Aorta (tissue), 5 donors: ENCODE data around the gene TRIM47. TPM values are rescaled to one million over a fixed set of nuclear protein-coding genes. Genes with fewer than 3 reads are reported as not detected.

Experiments used
- ATAC-seq: fragments of 200-7000 bp; cut with Tn5 transposase; one replicate; pipeline ENCODE4 v1.9.1; 2022; ENCODE audit warnings: moderate library complexity; ENCODE audit not compliant: low FRiP score
- DNase-seq, 2 donors: peaks; one replicate each; pipeline ENCODE4 v3.0.0-alpha.2; 2020
- H3K27ac ChIP-seq, 2 donors: one replicate each; pipeline ENCODE4 v1.5.1; 2013; ENCODE audit warnings: low read length in 2 of 2, mild to moderate bottlenecking in 2 of 2, moderate library complexity in 2 of 2, control low read depth in 1 of 2, inconsistent platforms in 1 of 2, low read depth in 1 of 2
- H3K27me3 ChIP-seq, 2 donors: one replicate each; pipeline ENCODE4 v1.6.1; 2013; ENCODE audit warnings: control low read depth in 1 of 2, low read length in 1 of 2, mild to moderate bottlenecking in 1 of 2, moderate library complexity in 1 of 2; ENCODE audit not compliant: insufficient read depth in 2 of 2, control insufficient read depth in 1 of 2
- H3K36me3 ChIP-seq, 2 donors: one replicate each; pipeline ENCODE4 v1.6.1; 2013; ENCODE audit warnings: control low read depth in 1 of 2, low read length in 1 of 2, mild to moderate bottlenecking in 1 of 2; ENCODE audit not compliant: insufficient read depth in 2 of 2, control insufficient read depth in 1 of 2
- H3K4me1 ChIP-seq, 2 donors: one replicate each; pipeline ENCODE4 v1.6.1; 2013; ENCODE audit warnings: low read length in 2 of 2, control low read depth in 1 of 2, mild to moderate bottlenecking in 1 of 2, moderate library complexity in 1 of 2; ENCODE audit not compliant: insufficient read depth in 2 of 2, control insufficient read depth in 1 of 2
- H3K4me3 ChIP-seq, 2 donors: one replicate each; pipeline ENCODE4 v1.5.1; 2013; ENCODE audit warnings: low read length in 2 of 2, control low read depth in 1 of 2, mild to moderate bottlenecking in 1 of 2
- H3K9me3 ChIP-seq: one replicate; pipeline ENCODE4 v1.6.1; 2013; ENCODE audit warnings: mild to moderate bottlenecking, low read length; ENCODE audit not compliant: control insufficient read depth
- WGBS, 2 donors: extraction: QIAGEN DNeasy Blood & Tissue Kit; methylation state at CpG; one replicate each; pipeline ENCODE4 v1.1.7; 2013; 5-methylcytosine and 5-hydroxymethylcytosine counted together
- intact Hi-C, 2 donors: fragments of 100-400 bp; cut with DNase I; formaldehyde crosslinking; loops; one replicate each; pipeline versions ENCODE4 v1.14.2 to v1.15.0; 2022
- polyA plus RNA-seq, 2 donors: library from polyadenylated mRNA; stranded (reverse); fragments of 200-250 nt; gene quantifications; one replicate each; pipeline ENCODE4 v1.2.3, GENCODE V29; 2013
- total RNA-seq, 2 donors: library from RNA; stranded (reverse); fragmentation: NEBNext Ultra II Directional; extraction: Animal tissue kit (Norgen Biotek cat#: 25700); gene quantifications; one replicate each; pipeline ENCODE4 v1.2.1, GENCODE V29; 2021
- donor health status: healthy with polysubstance abuse.
- donor health status: Bipolar disorder and iron deficiency.
- donor health status: DM: no; HTN: no; CAD: no.
- donor health status: DM: no; HTN: no; CAD: no.
- donor health status: DM: yes; HTN: yes; CAD: no.

The TRIM47 gene
- total and polyA plus RNA-seq, 4 donors: 15.7 to 88.5 (median 43.7) TPM

DNA sequence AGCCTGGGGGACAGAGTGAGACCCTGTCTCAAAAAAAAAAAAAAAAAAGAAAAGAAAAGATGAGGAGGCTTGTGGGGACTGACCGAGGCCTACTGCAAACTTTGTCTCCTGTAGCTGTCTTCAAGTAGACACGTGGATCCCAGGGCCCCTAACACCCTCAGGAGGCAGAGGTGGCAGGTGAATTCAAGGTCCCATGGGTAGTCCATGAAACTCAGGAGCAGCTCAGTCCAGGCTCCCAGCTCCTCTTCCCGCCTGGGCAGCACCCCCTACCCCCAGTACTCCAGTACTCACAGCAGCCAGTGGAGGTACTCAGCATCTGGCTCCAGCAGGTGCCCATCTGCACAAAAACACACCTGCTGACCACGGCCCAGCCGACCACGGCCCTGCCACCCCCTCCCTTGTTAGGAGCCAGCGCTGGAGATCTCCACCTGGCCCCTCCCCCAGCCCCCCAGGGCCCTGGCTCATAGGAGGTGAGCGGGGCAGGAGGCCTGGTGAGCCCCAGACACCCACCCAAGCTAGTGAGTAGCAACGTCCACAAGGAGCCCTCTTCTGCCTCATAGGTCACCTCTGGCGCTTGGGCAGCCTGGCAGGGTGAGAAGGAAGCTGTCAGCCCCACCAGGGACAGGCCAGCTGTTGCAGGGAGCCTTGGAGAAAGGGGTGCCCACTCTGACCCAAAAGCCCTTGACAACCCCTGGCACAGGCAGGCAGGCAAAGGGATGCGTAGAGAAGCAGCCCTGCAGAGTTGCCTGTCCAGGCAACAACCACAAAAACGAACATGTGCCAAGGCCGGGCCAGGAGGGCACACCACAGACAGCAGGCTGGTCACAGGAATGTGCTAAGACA, 22.5 kb upstream of the TRIM47 start:
- peaks cover 0 to 3% of the 10 kb centered on the region in 2 donors for H3K36me3 ChIP-seq
- no peak overlapping the region for H3K27ac ChIP-seq
- no peak for ATAC-seq
- no peak overlapping the region for H3K4me3 ChIP-seq
- peak in 1 of 2 donors; percentile 43 for DNase-seq
- 83 to 84% methylated on average over 12 to 13 of the region's 13 CpGs for WGBS, 2 donors
- no peaks in the 10 kb centered on the region for H3K4me1 ChIP-seq
- no peaks in the 10 kb centered on the region for H3K27me3 ChIP-seq
- H3K9me3 ChIP-seq: no peaks in the 10 kb centered on the region
- intact Hi-C loops: no loop called here

DNA sequence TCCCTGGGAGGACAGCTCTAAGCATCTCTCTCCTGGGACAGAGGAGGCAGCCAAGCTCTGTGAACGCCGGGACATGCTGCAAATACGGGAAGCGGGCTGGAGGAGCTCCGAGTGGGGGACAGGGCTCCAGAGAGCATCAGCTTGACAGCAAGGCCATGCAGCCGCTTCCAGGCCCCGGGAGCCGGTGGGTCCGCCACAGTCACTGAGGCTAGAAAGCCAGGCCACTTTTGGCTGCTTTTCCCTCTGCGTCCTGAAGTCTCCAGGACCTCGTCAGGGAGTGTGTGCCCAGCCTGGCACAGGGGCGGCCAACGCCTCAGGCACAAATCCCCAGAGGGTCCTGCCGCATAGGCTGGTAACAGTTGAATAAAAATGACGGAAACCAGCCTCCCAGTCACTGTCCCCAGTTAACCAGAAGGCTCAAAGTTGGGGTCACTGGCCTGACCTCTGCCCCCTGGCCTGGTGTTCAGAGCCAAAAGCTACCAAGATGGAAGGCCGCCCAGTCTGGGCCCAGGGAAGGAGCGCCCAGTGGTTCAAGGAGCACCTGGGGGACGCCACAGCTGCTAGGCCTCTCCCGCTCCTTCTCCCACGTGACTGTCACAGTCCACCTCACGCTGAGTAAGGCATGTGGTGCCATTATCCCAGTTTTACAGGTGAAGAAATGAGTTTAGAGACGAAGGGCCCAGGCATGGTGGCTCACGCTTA, 21.5 kb upstream of the TRIM47 start:
- no peaks in the 10 kb centered on the region for H3K9me3 ChIP-seq
- H3K4me1 ChIP-seq: no peaks in the 10 kb centered on the region
- no peak for ATAC-seq
- H3K27me3 ChIP-seq: no peaks in the 10 kb centered on the region
- peak in 1 of 2 donors; percentile 41 for DNase-seq
- H3K36me3 ChIP-seq: peaks cover 0 to 3% of the 10 kb centered on the region in 2 donors
- intact Hi-C loops: no loop called here
- H3K4me3 ChIP-seq: no peak overlapping the region
- no peak overlapping the region for H3K27ac ChIP-seq
- WGBS, 2 donors: 84% methylated on average over 23 of the region's 23 CpGs

GRCh38 chr17:75899353-75899752, 21.0 kb upstream of the TRIM47 start:
- peak in 1 of 2 donors; percentile 44 for DNase-seq
- 86 to 88% methylated on average over 13 of the region's 13 CpGs for WGBS, 2 donors
- no peak for ATAC-seq
- Histone ChIP-seq H3K4me1 (no peaks in the 10 kb centered on the region), H3K4me3 (no peak overlapping the region), H3K27me3 (no peaks in the 10 kb centered on the region), H3K27ac (no peak overlapping the region), H3K36me3 (peaks cover 0 to 3% of the 10 kb centered on the region in 2 donors), H3K9me3 (no peaks in the 10 kb centered on the region)
- intact Hi-C loops: no loop called here

- WGBS, 2 donors: 92 to 94% methylated on average over 16 of the region's 16 CpGs
- DNase-seq: peak in 1 of 2 donors; percentile 45
- intact Hi-C loops: no loop called here
These were observed 20.4 kb upstream of the TRIM47 start for GRCh38 chr17:75898791-75899190.

DNA sequence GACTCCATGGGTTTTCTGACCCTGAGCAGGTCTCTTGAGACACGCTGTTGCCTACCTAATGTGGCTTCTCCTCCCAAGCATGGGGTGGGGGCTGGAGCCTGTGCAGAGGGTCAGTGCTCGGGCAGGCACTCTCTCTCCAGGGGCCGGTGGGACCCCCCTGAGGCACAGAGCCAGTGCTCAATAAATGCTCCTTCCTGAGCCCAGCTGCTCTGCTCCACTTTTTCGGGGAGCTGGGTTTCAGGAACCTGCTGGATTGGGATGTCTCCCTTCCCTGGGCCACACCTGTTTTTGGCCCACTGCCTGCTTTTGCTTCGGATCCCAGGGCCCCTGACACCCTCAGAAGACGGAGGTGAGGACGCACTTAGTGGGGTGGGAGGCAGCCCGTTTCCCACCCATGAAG, 19.7 kb upstream of the TRIM47 start:
- Histone ChIP-seq H3K27ac (no peak overlapping the region), H3K27me3 (no peaks in the 10 kb centered on the region), H3K9me3 (no peaks in the 10 kb centered on the region), H3K4me3 (no peak overlapping the region), H3K36me3 (peaks cover 0 to 3% of the 10 kb centered on the region in 2 donors), H3K4me1 (no peaks in the 10 kb centered on the region)
- WGBS, 2 donors: 86% methylated on average over 8 of the region's 8 CpGs
- ATAC-seq (no peak), DNase-seq (peak in 1 of 2 donors; percentile 46)
- intact Hi-C loops: no loop called here

More at GRCh38 chr17:75898791-75899190, 20.4 kb upstream of the TRIM47 start:
- peaks cover 0 to 3% of the 10 kb centered on the region in 2 donors for H3K36me3 ChIP-seq
- no peak overlapping the region for H3K4me3 ChIP-seq
- ATAC-seq: no peak
- no peaks in the 10 kb centered on the region for H3K4me1 ChIP-seq
- H3K9me3 ChIP-seq: no peaks in the 10 kb centered on the region
- no peaks in the 10 kb centered on the region for H3K27me3 ChIP-seq
- no peak overlapping the region for H3K27ac ChIP-seq

DNA sequence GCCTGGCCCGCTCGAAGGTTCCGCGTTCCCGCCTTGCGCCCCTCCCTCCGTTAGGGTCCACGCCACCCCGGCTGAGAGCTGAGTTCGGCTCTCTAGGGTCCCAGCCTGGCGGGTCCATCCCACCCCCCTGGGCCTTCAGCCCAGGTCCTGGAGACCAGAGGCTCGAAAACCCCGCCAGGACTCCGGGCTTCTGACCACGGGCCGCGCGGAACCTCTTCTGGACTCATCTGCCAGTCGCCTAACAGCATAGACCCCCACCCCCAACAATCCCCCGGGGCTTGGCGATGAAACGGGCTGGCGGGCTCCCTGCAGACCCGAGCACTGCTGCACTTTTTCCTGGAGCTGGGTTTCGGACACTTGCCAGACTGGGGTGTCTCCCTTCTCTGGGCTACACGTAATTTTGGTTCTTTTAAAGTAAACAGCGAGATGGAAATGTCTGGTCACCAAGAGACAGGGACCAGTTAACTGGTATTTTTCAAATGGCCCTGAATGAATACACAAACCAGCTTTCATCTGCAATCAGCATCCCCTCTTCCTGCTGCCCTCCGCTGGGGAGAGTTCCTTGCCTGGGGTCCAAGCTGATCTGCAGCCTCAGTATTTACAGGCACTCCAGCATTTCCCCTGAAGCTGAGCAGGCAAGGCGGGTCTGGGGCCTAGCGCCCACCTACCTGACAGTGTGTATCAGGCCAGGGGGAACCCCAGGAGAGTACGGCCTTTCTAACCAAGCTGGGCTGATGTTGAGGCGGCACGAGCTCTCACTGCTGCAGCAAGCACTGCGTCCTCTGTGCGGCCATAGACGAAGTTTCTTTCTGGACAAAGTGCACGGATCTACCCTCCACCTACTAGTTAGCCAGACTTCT, 19.0 kb upstream of the TRIM47 start:
- Histone ChIP-seq H3K27me3 (no peaks in the 10 kb centered on the region), H3K9me3 (no peaks in the 10 kb centered on the region), H3K36me3 (peaks cover 0 to 3% of the 10 kb centered on the region in 2 donors), H3K4me3 (peak overlapping the region in 1 of 2 donors; percentile 69), H3K4me1 (no peaks in the 10 kb centered on the region), H3K27ac (peak overlapping the region; percentile 6 to 35)
- intact Hi-C loops: no loop called here
- DNase-seq: peak in 1 of 2 donors; percentile 48
- no peak for ATAC-seq
- 39 to 41% methylated on average over 30 to 37 of the region's 37 CpGs for WGBS, 2 donors

DNA sequence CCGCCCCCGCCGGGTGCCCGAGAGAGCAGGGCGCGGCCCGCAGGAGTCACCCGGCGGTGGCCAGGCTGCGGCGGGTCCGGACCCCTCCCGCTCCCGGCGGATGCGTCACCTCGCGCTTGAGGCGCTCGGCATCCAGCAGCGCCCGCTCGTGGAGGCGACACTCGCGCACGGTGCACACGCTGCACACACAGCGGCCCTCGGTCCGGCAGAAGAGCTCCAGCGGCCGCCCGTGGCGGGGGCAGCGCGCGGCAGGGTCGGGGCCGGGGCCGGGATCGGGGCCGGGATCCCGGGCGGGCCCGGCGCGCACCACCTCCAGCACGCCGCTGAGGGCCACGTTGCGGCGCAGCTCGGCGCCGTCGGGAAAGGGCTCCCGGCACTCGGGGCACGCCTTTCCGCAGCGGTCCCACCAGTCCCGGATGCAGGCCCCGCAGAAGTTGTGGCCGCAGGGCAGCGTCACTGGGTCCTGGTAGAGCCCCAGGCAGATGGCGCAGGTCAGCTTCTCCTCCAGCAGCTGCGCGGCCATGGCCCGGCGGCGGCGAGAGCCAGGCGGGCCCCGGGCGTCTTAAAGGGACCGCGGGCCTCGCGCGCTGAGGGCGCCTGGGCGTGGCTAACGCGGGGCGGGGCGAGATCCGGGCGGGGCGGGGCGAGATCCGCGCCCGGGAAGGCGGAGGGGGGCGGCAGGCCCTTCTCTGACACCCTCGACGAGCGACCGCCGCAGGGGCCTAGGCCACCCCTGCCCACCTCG, 18.2 kb upstream of the TRIM47 start, which contains the start of gene TRIM65:
TSS of gene TRIM65 (minus strand) at position 537 of the 745 bp plus-strand sequence. CDS start at position 523, 14 bp downstream.
- peak within 1 kb of the TSS; percentile 6 to 82 for H3K27ac ChIP-seq
- peaks cover 0 to 2% of the 10 kb centered on the region in 2 donors for H3K36me3 ChIP-seq
- intact Hi-C loops: loop anchor here in 1 of 2 donors (1.0 kb wide), 1 partner anchor 41 kb away; the partner anchor contains the start of gene WBP2
- no peaks in the 10 kb centered on the region for H3K9me3 ChIP-seq
- peak within 1 kb of the TSS; percentile 69 to 84 for H3K4me3 ChIP-seq
- no peaks in the 10 kb centered on the region for H3K27me3 ChIP-seq
- 0% methylated on average over 55 to 102 of the region's 102 CpGs for WGBS, 2 donors
- peak; percentile 88 for ATAC-seq
- no peaks in the 10 kb centered on the region for H3K4me1 ChIP-seq
- peak; percentile 92 to 97 for DNase-seq
